WI38 (cell line): ENCODE data around the gene BANF2.

Source experiments
- H3K4me3 ChIP-seq: 2 replicates; pipeline ENCODE4 v1.5.1; 2011; ENCODE audit warnings: low read depth, mild to moderate bottlenecking, control low read depth, low read length
- CTCF ChIP-seq: IDR thresholded peaks from 2 replicates; pipeline ENCODE4 v1.5.1; 2012; ENCODE audit warnings: low read depth, mild to moderate bottlenecking, control low read depth, low read length

BANF2 gene

DNA sequence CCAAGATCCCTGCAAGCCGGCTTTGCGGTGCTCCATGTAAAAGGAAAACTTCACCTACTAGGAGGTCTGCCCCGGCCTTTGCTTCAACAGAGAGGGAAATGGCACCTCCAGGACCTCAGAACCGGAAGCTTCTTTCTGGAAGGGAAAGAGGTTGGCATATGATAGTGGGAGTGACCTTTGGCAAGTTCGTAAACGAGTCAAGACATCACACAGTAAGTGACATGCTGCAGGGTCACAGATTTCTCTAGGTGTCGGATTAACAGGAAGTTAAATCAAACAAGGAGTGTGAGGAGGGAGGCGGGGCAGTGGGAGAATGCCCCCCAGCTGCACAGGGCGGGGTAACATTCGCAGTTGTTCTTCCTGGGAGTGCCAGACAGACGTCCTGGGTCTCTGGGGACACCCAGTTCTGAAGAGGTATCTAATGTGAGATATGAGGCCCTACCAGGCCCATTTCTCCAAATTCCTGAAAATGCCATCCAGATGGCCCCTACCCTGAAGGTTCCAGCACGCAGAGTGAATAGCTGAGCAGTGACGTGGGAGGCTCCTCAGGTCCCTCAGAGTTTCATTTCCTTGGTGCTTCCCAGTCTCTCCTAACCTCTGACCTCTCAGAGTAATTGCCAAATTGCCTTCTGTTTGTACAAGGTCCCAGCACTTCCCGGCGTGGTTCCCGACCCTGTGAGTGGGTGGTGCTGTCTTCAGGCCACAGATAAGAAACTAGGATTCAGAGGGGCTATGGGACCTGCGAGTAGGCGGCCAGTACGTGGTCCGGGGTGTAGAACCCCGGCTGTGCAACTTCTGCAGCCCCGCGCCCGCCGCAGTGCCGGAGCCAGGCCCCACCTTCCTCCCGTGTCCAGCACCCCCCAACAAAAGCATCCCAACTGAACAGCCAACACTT, 19.6 kb upstream of the BANF2 start:
- H3K4me3 ChIP-seq, result peak overlapping the region; percentile 73
- TF ChIP-seq CTCF, result no peak

GRCh38 chr20:17680836-17681725, 18.7 kb upstream of the BANF2 start:
- peak overlapping the region; percentile 73 for H3K4me3 ChIP-seq
- TF ChIP-seq CTCF, result peak; percentile 16; the same call in 1 of the 2 replicates

- TF ChIP-seq CTCF, result no peak
- H3K4me3 ChIP-seq, result peak overlapping the region; percentile 73
Observed at GRCh38 chr20:17681726-17682102, 18.1 kb upstream of the BANF2 start.

DNA sequence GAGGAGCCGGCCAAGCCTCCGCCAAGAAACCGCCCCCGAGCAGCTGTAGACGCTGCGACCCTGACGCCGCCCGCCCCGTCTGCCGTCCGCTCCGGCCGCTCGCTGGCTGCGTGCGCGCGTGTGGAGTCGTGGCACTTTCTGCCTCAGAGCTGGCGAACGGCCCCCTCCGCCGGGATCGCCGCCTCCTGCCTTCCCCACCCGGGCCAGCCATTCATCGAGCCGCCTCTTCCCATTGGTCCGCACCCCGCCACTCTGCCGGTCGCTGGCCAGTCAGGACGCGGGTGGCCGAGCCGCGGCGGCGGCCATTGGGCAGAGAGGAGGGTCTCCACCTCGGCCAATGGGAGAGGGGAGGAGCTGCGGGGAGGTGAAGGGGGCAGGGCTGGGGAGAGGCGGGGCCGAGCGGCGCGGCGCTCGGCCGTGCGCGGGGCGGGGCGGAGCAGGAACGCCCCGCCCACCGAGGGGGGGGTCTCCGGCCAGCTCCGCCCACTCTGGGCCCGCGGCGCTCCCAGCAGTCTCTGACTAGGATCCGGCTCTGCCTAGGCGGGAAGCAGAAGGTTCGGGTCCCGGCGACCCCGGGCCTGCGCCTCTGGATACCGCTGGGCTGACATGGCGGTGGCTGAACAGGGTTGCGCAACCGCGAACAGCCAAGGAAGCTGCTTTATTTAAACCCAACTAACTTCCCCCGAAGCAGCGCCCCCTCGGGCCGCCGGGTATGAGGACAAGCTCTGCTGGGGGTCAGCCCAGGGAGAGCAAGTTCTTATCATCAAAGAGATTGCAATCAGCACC, 17.5 kb upstream of the BANF2 start, which contains the start of gene RRBP1:
Gene RRBP1 (minus strand): TSS at position 140 of the 786 bp plus-strand sequence. CDS start 21,735 bp downstream, outside the sequence.
- H3K4me3 ChIP-seq, result peak within 1 kb of the TSS; percentile 73
- peak; percentile 69 for TF ChIP-seq CTCF

DNA sequence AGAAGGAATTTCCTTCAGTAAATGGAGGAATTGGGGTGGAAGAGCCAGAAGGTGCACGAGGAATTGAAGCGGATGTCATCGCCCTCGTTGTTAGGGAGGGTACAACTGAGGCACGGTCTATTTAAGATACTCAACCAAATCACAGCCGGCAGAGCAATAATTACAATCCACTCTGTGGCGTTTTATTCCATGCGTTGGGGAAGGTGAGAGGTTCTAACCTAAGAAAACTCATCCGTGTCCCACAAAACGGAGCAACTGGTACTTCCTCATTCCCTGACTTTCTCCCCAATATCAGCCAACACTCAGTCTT, 16.9 kb upstream of the BANF2 start:
- TF ChIP-seq CTCF, result no peak; the same call in 1 of the 2 replicates

GRCh38 chr20:17683218-17684076, 16.3 kb upstream of the BANF2 start:
- no peak overlapping the region for H3K4me3 ChIP-seq
- no peak for TF ChIP-seq CTCF

More for the DNA sequence above, 16.9 kb upstream of the BANF2 start:
- H3K4me3 ChIP-seq, result peak overlapping the region; percentile 54
